ENCODE data around the gene HUNK. TPM values are rescaled to one million over a fixed set of nuclear protein-coding genes. Genes with fewer than 3 reads are reported as not detected.
"Not testable (repeated sequence)": the region's sequence is repeated elsewhere in the genome, so short reads cannot be mapped to it uniquely, and the experiment has no call there.

The HUNK gene
- total RNA-seq (2014; rRNA removed; shearing (Covaris generic)): 0.67 and 1.0 TPM in 2 replicates
- 0.11 and 0.57 TPM in 2 replicates for polyA plus RNA-seq (2014; cell fraction: nucleus; rRNA removed)

DNA sequence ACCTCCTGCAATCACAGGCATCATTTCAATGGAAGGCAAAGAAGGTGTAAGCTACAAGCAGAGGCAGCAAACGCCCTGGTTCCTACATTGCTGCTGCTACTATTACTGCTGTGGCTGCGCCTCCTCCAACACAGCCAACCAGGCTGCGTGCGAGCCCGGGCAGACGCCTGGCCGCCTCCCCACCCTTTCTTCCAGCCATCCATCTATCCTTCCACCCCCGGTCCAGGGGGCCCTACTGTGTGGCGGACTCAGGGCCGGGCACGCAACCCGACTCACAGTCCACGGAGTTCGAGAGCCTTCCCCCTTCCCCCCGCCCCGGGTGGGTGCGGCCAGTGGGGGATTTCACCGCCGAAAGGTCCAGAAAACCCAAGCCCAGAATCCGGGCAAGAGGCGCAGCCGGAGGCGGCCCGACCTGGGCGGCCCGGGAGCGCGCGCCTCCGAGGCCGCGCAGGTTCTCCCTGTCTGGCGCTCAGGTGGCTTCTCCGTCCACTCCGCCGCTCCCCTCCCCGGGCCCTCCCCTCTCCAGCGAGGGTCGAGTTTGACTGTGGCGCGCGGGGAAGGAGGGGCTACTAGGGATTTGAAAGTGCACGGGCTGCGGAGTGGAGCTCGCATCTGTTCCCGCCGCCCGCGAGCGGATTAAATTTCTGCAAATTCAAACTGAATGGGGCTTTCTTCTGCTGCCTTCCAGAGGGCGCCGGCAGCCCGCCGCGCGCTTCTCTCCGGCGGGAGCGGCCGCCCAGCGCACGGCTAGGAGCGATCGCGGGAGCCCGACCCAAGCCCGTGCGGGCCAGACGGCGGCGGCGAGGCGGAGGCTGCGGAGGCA, at the start of gene HUNK:
Gene HUNK (plus strand): TSS at position 569 of the 823 bp plus-strand sequence. CDS start 655 bp downstream, outside the sequence.
- DNase-seq (ENCODE audit: extremely low read depth, low read depth): no peak

DNA sequence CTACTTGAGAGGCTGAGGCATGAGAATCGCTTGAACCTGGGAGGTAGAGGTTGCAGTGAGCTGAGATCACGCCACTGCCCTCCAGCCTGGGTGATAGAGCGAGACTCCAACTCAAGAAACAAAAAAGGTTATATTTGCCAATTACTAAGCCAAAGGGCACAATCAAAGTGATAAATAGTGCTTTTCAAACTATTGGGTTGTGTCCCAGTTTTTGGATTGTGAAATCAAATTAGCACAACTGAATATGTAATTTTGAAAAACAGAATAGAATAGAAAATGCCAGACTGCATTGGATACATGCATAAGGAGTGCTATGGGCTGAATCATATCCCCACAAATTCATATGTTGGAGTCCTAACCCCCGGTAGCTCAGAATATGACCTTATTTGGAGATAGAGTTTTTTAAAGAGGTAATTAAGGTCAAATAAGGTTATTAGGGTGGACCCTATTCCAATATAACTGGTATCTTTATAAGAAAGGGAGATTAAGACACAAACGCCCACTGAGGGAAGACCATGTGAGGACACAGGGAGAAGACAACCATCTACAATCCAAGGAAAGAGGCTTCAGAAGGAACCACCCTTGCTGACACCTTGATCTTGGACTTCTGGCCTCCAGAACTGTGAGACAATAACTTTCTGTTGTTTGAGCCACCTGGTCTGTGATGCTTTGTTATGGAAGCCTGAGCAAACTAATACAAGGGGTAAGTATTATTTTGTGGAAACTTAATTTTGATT, 42.9 kb upstream of the HUNK start:
- no peak for DNase-seq (ENCODE audit: extremely low read depth, low read depth)

DNA sequence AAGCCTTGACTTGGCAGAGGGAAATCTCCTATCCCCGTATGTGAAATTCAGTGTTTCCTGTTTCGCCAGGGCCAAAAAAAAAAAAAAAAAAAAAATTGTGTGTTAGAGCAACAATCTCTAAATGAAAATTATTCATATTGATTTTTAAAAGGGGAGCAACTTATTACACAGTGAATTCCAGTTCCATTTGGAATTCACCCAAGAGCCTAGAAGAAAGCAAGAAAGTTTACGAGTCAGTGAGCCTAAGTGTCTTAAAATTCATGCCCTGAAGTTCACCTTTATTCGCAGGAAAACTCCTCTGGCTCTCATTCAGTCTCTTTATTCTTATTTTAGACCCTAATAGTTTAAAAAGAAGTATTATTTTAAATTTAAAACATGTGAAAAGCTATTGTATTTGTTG, 42.1 kb upstream of the HUNK start:
- no peak for DNase-seq (ENCODE audit: extremely low read depth, low read depth)

- DNase-seq (ENCODE audit: extremely low read depth, low read depth): no peak
Measured at GRCh38 chr21:31837041-31837440, 35.8 kb upstream of the HUNK start.

GRCh38 chr21:31837618-31838390, 35.0 kb upstream of the HUNK start:
- DNase-seq (ENCODE audit: extremely low read depth, low read depth): no peak

GRCh38 chr21:31838586-31839355, 34.0 kb upstream of the HUNK start:
- no peak for DNase-seq (ENCODE audit: extremely low read depth, low read depth)

- DNase-seq (ENCODE audit: extremely low read depth, low read depth): no peak
Measured at GRCh38 chr21:31844206-31844605, 28.6 kb upstream of the HUNK start.

GRCh38 chr21:31845151-31845729, 27.6 kb upstream of the HUNK start:
- DNase-seq (ENCODE audit: extremely low read depth, low read depth): no peak

DNA sequence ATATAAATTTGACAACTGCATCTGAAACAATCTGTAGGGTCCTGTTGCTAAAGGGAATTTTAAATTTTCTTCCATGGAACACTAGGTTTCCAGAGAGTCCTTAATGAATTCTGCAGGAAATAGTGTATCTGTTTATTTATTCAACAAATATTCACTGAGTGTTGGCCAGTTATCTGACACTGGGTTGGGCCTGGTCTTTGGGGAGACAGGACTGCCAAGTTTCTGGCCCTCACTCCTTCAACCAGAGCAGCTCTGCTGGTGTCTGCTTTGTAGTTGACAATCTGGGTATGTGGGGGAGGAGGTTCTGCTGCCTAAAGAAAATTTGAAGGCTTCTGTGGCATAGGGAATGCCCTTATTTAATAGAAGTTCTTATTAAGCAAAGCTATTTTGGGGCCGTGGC, 26.1 kb upstream of the HUNK start:
- DNase-seq (ENCODE audit: extremely low read depth, low read depth): no peak

GRCh38 chr21:31847761-31848160, 25.1 kb upstream of the HUNK start:
- no peak for DNase-seq (ENCODE audit: extremely low read depth, low read depth)

DNA sequence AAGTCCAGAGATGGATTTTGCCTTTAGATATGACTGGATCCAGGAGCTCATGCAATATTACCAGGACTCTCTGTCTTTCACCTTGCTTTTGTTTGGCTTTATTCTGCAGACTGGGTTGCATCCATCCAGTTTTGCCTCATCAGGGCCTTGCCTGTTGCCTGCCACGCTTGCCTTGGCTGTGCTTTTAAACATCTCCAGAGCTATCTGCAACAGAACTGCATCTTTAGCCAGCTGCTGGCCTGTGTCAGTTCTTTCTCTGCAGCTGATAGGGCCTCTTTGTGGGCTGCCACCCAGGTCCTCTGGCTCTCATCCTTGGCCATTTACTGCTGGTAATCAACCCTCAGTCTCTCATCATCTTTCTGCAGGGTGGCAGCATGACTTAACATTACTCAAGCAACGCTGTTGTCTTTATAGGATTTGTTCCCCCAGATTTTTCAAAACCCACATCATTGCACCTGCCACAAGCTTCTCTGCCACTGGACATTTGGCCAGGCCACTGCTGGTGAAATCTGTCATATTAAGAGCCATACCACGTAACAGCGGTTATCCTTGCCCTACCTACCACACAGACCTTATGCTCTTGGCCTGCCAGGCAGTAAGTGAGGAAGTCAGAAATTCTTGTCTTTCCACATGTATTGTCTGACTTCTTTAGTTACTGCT, 24.4 kb upstream of the HUNK start:
- DNase-seq (ENCODE audit: extremely low read depth, low read depth): no peak

GRCh38 chr21:31850886-31851285, 21.9 kb upstream of the HUNK start:
- DNase-seq (ENCODE audit: extremely low read depth, low read depth): no peak

DNA sequence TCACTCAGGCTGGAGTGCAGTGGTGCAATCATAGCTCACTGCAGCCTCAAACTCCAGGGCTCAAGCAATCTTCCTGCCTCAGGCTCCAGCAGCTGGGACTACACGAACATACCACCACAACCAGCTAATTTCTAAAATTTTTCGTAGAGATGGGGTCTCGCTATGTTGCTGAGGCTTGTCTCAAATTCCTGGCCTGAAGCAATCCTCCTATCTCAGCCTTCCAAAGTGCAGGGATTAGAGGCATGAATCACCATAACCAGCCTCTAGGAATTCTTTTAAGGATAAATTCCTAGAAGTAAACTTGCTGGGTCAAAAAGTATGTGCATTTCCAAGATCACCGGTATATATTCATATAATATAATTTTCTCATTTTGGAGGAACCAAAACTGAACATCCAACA, 17.6 kb upstream of the HUNK start:
- no peak for DNase-seq (ENCODE audit: extremely low read depth, low read depth)

DNA sequence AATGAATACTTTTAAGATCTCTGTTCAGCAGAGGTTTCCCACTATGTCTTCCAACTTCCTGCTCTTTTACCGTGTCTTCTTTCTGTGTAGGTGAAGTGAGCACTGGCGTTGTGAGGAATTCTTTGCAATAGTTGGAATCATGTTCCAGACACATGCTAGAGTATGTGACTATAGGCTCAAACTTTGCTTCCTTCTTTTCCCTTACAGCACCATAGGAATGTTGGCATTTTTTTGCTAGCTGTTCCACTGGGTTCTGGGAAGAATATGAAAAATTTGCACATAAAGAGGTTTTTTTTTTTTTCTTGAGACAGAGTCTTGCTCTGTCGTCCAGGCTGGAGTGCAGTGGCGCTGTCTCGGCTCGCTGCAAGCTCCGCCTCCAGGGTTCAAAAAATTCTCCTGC, 15.7 kb upstream of the HUNK start:
- DNase-seq (ENCODE audit: extremely low read depth, low read depth): no peak

DNA sequence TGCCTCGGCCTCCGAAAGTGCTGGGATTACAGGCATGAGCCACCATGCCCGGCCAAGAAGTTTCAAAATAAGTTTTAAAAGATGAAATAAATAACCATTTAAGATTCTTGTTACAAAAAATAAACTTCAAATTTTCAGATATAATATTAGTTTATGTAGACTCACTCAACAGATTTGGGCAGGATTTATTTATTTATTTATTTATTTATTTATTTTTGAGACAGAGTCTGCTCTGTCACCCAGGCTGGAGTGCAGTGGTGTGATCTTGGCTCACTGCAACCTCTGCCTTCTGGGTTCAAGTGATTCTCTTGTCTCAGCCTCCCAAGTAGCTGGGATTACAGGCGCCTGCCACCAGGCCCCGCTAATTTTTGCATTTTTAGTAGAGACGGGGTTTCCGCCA, 15.2 kb upstream of the HUNK start:
- not testable (repeated sequence) for DNase-seq (ENCODE audit: extremely low read depth, low read depth)

- no peak for DNase-seq (ENCODE audit: extremely low read depth, low read depth)
Measured at GRCh38 chr21:31860851-31861250, 12.0 kb upstream of the HUNK start.

- no peak for DNase-seq (ENCODE audit: extremely low read depth, low read depth)
Measured at GRCh38 chr21:31862078-31862477, 10.7 kb upstream of the HUNK start.

DNA sequence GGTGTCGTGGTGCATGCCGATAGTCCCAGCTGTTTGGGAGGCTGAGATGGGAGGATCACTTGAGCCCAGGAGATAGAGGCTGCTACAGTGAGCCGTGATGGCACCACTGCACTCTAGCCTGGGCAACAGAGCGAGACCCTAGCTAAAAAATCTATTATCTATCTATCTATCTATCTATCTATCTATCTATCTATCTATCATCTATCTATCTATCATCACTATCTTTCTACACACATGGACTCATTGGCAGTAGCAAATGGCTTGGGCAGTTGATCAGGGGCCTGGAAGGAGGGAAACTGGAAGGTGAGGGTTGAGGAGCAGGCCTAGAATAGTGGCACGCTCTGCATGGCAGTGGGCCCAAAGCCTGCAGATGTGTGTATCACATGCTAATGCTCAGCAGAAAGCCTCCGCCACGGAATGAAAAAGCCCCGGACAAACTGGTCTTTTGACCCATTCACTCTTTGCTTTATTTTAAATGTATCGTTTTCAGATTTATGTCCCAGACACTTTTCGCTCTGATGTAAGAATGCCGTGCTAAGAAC, 7.3 kb upstream of the HUNK start:
- no peak for DNase-seq (ENCODE audit: extremely low read depth, low read depth)

- peak; percentile 60 for DNase-seq (ENCODE audit: extremely low read depth, low read depth)
Measured at GRCh38 chr21:31866077-31866511, 6.7 kb upstream of the HUNK start.

Data from NCI-H460 (cell line).